Measurements from ENCODE around the gene LBHD1.
"Not testable (repeated sequence)": the region's sequence is repeated elsewhere in the genome, so short reads cannot be mapped to it uniquely, and the experiment has no call there.

The LBHD1 gene

DNA sequence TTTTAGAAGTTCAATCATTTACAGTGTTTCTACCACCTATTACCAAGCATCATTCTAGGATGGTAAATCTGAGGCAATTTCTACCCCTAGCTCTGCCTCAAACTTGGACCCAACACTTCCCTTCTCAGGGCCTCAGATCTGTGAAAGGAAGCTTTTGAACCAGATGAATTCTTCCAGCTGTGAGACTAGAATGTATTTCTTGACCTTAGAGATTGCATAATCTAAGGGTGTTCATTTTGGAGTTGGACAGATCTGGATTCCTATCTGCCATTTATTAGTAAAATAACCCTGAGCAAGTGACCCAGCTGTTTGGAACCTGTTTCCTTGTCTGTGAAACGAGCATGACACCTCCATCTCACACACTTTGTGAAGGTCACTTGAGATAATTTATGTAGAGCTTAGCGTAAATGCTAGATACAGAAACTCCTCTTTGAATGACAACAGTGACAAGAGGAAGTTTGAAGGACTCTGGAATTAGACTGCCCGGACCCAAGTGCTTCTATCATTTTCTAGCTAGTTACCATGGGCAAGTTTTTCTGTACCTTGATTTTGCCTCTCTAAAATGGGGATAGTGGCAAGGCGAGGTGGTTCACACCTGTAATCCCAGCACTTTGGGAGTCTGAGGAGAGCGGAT is 15.2 kb downstream of the LBHD1 start:
- DNase-seq, result no peak

- no peak for DNase-seq
Observed at GRCh38 chr11:62654297-62654696, 17.8 kb downstream of the LBHD1 start.

DNA sequence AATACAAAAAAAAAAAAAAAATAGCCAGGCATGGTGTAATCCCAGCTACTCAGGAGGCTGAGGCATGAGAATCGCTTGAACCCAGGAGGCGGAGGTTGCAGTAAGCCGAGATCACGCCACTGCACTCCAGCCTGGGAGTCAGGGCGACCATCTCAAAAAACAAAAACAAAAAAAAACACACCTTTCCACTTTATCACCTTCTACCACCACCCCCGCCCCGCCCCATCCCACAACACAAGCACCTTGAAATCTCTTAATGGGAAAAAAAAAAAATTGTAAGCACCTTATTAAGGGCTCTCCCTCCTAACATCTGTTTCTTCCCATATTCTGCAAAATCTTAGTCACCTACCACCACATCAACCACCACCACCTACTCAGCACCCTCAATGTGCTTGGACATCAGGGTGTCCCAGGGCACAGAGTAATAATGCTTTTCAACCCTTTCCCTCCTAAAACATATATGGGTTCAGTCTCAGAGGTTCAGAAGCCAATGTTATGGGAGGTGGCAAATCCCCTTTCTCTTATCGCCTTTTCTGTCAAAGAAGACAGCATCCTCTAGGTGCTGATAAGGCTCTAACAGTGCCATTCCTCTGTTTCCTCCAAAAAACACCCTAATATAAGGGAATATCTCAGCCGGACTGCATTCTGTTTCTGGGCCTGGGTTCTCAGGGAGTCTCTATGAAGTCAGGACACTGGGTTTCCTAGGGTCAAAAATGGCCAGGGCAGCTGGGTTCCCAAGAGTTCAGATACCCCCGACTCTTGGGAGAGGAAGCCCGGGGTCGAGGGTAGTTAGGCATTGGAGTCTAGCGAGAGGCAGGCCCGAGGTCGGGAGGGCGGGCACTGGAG is 19.7 kb downstream of the LBHD1 start:
- no peak for DNase-seq

GRCh38 chr11:62650283-62650682 is 21.8 kb downstream of the LBHD1 start:
- not testable (repeated sequence) for DNase-seq

DNA sequence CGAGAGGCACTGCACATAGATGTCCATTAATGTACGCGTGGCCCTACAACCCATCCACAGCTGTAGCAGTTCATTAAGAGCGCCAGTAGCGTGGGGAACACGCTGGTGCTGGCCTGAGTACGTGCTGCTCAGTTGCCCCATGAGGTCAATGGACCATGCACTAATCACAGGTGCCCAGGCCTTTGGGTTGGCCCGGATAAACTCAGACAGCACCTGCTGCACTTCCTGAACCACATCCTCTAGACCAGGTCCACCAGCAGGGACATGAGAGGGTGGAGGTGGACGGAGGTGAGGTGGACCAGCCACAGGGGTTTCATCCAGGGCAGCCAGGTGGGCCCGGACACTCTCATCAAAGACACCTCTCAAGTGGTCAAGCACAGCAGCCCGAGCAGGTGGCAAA is 22.6 kb downstream of the LBHD1 start:
- no peak for DNase-seq

GRCh38 chr11:62648967-62649364 is 23.1 kb downstream of the LBHD1 start:
- DNase-seq, result no peak

- DNase-seq, result no peak
Observed at GRCh38 chr11:62648185-62648966, 23.7 kb downstream of the LBHD1 start.

GRCh38 chr11:62647609-62648005 is 24.5 kb downstream of the LBHD1 start:
- no peak for DNase-seq

GRCh38 chr11:62646825-62647608 is 25.1 kb downstream of the LBHD1 start:
- no peak for DNase-seq

- peak; percentile 93 for DNase-seq
Observed at GRCh38 chr11:62645946-62646824, 25.9 kb downstream of the LBHD1 start, which contains the start of gene GANAB. GANAB (minus strand) TSS chr11:62646613; CDS start chr11:62646599, 14 bp downstream.

- no peak for DNase-seq
Observed at GRCh38 chr11:62645671-62645945, 26.5 kb downstream of the LBHD1 start.

- no peak for DNase-seq
Observed at GRCh38 chr11:62644220-62644619, 27.8 kb downstream of the LBHD1 start.

- DNase-seq, result no peak
Observed at GRCh38 chr11:62632492-62632891, 39.6 kb downstream of the LBHD1 start.

- DNase-seq, result no peak
Observed at GRCh38 chr11:62627713-62628112, 44.4 kb downstream of the LBHD1 start.

DNA sequence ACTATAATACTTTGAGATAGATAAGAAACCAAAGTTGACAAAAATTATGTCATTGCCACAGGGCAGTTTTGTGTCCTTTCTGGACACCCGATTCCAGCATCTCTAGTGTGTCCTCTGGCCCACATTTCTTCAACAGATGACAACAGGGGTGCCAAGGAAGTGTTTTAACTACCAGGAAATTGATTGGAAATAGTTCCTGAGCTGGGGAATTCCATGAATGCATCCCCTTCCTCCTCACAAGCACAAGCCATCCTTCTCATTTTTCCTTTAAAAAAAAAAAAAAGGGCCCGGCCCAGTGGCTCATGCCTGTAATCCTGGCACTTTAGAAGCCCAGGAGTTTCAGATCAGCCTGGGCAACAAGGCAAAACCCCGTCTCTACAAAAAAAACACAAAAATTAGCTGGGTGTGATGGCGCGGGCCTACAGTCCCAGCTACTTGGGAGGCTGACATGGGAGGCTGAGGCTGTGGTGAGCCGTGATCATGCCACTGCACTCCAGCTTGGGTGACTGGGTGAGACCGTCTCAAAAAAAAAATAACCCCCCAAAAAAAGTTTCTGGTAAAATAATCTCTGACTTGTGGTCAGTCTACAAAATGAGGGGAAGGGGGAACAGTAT is 49.5 kb downstream of the LBHD1 start:
- no peak for DNase-seq

- DNase-seq, result peak; percentile 99
Observed at GRCh38 chr11:62621567-62622470, 50.2 kb downstream of the LBHD1 start, which contains the start of gene B3GAT3. B3GAT3 (minus strand) TSS chr11:62621986; CDS start chr11:62621947, 39 bp downstream.

DNA sequence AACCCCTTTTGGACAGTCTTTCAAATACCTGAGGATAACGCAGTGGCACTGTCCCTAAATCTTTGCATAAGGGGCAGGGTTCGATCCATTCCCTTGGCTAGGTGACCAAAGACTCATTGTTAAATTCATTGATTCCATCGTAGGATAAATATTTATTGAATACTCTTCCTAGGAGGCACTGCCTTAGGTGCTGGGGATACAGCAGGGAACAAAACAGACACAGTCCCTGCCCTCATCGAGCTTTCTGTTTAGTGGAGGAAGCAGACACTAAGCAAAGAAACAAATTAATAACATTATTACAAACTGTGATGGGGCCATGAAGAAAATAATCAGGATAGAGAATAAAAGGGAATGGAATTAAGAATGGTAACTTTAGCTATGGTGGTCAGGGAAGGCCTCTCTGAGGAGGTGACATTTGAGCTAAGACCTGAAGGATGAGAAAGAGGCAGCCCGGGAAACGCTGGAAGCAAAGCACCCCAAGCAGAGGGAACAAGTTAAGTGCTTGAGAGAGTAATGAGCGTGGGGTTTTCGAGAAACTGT is 51.0 kb downstream of the LBHD1 start:
- no peak for DNase-seq

- DNase-seq, result not testable (repeated sequence)
Observed at GRCh38 chr11:62616957-62617356, 55.1 kb downstream of the LBHD1 start.

- DNase-seq, result no peak
Observed at GRCh38 chr11:62615521-62615920, 56.5 kb downstream of the LBHD1 start.

GRCh38 chr11:62614275-62614674 is 57.8 kb downstream of the LBHD1 start:
- no peak for DNase-seq
